Measurements from ENCODE around the gene ZNF407.

Gene ZNF407

DNA sequence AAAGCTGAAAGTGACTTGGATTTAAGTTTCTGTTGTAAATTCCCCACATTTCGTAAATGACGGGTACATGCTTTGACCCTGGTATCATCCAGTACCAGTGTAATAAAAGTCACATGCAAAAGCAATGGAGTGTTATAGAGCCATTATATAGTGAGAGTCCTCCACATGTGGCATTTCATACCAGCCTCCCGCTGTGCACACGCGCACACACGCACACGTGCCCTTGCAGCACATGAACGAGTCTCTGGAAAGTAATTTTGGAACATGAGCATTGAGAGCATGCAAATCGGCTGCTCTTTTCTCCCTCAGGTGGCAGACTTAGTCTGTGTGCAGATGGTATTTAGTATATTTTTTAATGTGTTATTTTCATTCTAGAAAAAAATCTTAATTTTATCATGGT is 198.1 kb downstream of the ZNF407 start:
- DNase-seq = no peak

DNA sequence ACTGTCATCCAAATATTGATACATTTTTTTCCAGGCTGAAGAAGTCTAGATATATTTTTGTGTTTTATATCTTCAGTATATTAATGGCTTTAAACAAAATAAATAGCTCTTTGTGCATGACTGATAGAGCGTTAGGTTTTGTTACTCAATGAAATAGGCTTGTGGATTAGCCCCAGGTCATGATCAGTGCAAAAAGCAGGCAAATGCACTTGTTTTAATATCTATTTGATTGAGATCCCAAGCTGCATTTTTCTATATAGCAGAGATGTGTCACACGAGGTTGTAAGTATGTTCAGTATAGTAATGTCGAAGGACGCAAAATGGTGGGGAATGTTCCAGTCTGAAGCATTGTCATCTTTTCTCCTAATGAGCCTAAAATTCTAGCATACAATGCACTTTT is 198.5 kb downstream of the ZNF407 start:
- DNase-seq = no peak

DNA sequence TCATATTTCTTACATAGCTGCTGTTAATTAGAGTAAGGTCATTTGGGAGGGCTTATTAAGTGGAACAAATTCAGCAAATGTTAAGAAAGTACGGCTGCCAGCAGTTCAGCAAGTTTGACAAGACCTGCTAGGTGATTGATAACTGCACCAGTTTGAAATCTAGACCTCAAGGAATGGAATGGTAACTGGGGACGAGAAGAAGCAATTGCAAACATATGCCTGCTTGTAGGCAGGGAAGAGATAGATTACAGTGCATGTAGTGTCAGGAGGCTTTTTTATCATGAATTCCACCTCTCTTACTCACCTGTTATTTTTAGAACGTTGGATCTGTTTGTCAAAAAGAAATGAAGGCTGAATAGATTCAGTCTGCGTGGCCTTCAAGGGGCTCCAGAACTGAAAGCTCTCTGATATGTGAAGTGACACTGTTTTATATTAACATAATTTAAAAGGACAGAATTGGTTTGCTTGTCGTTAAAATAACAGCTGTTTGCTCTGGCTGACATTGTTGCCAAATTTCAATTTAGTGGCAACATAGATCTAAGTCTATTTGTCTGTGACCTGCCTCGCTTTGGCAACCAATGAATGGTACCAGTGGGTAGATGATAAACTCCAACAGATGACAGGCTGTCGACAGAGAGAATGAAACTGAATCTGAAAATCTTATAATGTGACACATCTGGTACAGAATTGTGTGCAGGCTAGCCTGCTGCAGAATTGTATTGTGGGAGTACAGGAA is 199.3 kb downstream of the ZNF407 start:
- DNase-seq = peak; percentile 43

DNA sequence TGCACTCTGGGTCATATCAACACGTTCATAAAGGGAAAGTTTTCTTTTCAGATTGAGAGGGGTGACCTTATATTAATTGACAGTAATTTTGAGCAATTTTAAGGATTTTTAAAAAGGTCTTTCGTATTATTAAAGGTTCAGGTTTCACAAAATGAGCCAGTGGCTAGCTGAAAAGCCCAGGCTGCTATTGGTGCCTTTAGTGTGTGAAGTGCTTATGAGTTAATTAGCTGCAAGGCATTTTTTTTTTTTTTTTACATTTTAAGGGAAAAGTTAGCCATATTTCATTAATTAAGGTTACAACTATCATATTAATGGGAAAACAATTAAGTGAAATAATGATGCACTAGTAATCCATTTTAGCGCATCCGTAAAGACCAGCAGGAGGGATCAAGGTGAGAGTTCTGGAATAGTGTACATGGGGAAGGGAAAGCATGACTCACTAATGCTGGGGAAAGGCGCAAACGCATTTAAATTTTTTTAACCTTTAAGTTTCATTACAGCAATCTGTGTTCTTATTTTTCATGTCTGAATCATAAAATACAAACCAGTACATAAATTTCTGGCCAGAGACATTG is 200.0 kb downstream of the ZNF407 start:
- DNase-seq = no peak

DNA sequence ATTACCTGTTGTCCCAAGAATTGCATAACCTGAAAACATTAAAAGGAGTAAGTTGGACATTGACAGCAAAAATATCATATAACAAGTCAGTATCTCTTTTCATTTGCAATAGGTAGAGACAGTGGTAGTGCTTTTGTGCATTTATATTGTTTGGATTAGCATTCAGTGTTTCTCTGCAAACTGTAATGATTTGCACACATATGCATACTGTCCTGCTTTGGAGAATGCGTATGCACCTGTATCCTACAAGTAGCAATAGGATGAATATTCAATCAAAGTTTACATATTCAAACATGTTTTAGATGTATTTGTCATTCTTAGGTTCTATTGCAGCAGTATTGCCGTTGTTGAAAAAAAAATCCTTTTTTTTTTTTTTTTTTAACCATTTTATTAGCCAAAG is 201.9 kb downstream of the ZNF407 start:
- no peak for DNase-seq

DNA sequence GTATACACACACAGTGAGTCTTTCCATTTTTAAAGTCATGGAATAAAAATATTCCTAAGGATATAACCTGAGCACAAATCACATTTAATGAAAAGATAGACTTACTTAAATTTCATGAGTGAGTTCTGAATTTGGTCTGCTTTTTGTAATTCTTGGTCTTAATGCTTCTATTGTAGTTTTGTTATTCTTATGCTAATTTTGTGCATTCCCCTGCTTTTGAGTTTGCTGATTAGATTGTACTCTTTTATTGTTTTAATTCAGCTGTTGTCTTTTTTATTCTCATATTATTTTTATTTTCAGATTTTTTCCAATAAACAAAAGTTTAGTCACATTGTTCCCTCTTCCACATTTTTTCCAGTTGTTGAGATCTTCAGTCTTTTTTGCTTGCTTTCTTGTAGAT is 202.4 kb downstream of the ZNF407 start:
- DNase-seq = no peak

DNA sequence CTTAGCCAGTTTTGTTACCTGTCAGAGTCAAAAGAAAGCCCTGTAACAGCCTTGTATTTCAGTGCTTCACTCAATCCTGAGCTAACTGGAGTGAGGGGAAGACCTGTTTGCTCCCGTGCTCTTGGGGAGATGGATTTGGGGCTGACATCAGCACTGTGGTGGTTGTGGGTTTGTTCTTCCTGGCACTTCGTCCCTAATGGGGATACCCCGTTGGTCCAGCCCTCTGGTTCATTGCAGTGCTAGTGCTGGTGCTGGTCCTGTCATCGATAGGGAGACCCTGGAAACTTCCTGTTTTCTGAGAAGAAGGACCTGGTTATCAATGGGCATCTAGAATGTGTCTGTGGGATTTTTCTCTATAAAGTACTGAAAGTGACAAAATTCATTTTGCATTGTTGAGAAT is 205.4 kb downstream of the ZNF407 start:
- peak; percentile 54 for DNase-seq

DNA sequence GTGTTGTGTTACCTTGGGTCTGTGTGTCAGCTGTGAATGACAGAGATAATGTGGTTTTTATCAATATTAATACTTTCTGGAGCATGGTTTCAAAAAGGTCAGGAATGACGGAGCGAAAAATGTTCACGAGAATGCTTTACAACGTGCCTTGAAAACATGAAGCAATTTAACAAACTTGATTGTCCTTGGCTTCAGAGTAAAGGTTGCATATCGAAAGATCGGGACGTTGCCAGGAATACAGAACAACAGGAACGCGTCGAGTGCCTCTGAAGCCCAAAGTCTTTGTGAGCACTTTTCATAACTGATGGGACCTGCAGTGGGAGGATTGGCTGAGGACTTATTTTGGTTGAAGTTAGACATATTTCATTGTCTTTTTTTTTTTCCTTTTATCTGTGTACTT is 206.1 kb downstream of the ZNF407 start:
- DNase-seq = no peak

DNA sequence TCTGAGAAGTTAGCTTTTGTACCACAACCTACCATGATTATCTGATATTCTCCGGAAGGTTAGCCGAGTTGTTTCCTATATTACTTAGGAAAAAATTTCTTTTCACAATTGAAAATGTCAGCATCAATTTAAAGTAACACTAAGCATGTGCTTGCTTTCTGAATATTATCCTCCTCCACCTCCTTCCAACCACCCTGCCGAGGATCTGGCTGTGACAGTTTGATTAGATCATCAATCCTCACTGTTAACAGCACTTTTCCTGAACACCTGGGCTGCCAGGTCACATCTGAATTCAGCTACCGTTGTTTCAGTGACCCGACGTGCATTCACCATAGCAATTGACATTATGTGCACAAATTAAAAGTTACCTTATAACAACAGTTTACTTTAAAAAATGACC is 207.0 kb downstream of the ZNF407 start:
- DNase-seq = no peak

DNA sequence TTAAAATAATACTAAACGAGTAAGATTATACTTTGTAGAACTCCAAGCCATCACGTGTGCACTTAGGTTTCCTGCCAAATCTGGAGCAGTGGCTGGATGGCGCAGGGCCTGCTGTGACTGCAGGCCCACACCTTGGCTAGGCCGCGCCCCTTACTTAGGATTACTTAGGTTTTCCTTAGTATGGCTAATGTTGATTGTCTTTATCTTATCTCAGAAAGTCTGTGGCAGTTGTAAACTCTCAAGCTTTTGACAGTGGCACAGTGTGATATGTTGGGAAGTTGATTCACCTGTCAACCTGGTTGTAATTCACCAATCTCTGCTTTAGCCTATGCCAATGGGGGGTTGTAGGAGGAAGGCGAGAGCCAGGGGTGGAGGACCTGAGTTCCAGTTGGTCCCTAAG is 208.4 kb downstream of the ZNF407 start:
- DNase-seq = no peak

DNA sequence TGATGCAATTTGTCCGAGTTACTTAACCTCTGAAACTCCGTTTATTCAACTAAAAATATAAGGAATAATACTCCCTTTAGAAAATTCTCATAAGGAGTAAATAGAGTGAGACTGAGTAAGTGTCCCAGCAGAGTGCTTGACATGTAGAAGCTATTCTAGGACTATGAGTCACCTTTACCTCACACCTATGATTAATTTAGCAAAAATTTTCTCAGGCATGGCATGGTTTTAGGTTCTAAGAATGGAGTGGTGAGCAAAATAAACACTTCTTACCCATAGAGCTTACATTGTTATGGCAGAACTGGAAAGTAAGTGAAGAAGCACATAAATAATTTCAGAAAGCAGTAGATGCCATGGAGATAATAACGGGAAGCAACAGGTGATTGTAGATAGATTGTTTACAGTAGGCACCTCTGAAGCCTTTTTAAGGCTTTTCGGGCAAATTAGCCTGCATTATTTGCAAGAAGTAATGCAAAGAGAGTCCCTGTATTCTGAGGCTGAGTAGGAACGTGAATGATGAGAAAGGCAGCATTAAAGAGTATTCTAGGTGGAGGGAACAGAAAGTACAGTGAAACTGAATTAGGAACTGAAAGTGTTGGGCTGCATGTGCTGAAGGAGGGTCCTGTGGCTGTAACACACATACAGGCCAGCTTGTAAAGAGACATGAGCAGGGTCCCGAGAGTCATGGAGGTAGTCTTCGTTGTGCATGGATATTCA is 209.2 kb downstream of the ZNF407 start:
- peak; percentile 4 for DNase-seq

DNA sequence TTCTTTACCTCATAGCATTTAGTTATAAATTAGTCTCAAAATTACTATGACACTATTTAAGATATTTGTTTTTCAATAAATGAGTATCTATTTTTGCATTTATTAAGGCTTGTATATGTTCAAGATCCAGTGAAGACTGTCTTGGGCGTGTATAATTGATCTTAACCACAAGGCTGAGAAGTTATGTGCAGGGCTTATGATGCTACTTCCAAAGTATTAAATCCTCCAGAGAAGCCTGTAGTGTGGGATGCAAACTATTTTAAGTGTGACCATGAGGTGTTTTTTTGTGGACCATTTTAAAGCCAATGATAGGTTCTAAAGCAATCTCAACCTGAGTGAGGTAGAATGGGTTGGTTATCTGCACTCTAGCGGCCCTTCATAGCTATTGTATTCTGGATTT is 219.9 kb downstream of the ZNF407 start:
- no peak for DNase-seq

DNA sequence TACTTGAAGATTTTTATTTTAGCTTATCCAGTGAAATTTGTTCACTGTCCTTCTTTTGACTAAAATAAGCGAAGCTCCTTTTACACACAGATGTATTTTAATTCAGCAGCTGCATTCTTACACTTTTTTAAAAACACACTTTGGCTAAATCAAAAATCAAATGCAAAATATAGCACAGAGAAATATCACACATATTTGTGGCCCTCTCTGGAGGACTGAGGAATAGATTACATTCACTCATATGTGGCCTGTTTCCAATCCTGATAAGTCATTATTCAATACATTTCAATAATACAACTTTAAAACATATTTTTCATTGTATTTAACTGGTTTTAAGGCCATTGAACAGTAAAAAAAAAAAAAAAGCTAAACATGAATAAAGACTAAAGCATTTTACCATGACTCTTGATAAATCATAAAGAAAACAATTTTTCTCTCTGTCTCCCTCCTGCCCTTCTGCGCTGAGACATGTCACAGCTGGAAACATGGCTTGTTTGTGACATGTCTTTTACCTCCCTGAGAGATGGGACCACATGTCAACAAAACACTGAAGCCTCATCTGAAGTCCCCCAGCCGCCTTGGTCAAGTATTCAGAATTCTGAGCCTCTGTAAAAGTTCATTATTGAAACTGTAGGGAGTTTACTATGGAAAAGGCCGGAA is 221.0 kb downstream of the ZNF407 start:
- no peak for DNase-seq

DNA sequence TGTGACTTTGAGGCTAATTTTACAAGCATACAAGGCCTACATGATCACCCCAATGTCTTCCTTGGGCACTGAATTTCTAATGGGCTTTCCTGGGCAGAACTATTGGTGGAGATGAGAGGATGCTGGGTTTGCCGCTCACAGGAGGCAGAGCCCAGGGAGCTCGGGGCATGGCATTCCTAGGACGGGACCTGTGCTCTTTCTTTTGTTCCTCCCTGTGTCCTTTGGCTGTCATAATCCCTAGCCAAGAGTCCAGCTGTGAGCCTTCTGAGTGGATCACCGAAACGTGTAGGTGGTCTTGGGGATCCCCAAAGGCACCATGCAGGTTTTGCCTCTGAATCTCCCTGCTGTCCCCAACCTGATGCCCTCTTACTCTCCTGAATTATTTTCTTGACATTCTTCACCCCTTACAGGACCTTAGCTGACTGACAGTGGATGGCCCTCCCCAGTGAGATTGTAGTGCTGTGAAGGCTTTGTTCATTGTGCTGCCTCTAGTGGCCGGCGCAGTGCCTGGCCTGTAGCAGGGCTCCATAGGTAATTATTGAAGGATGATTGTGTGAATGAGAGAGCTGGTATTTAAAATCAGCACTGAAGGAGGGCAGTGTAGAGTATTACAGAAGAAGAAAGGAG is 221.9 kb downstream of the ZNF407 start:
- DNase-seq = peak; percentile 46

DNA sequence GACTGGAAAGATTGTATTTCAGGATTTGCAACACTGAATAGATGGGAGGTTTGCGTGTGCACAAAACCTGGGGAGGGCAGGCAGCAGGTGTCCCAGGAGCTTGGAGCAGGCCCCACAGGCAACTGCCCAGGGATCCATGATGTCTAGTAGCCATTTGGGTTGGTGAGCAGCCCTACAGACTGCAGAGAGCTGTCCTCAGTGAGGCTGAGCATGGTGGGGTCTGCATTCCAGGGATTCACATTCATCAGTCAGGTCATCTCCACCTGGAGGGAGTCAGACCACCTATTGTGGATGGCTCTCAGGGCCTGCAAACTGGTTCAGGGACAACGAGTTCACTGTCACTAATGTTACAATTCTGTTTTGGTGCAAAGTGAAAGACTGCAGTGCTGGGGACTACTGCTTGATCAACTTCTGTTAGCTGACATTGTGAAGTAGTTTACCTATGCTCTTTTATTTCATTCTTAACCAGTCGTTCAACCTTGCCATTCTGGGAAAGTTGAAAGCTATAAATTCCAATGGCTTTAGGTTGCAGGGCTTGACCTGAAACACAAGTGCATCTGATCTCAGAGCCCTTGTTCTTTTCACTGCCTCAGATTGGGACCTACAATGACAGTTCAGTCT is 222.6 kb downstream of the ZNF407 start:
- DNase-seq = no peak

DNA sequence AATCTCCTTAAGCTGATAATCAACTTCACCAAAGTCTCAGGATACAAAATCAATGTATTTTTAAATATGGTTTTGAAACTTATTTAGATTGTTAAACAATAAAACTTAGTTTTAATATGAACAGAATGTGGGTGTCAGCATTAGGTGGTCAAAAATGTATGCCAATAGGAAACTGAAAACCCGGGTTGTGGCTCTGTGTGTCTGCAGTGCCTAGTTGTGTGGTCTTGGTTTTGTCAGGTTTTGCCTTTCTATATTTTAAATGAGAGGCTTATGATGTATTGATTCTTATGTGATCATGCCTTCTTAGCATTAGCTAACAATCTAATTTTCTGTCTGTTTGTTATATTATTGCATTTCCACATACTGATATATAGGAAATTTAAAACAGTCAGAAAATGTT is 227.8 kb downstream of the ZNF407 start:
- no peak for DNase-seq

DNA sequence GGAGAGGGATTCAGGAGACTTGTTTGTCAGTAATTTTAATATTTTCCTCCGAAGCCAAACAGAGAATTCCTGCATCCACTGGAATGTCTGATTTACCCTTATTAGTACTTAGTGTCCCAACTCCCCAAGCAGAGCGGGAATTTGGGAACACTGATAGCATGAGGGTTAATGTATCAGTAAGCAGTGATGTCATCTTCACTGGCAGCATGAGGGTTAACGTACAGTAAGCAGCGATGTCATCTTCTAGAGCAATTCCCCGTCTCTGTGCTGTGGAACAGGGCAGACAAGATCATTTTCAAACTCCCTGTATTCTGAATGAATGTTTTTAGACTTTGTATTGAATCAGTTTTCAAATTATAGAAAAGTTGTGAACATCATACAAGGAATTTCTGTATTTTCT is 228.9 kb downstream of the ZNF407 start:
- DNase-seq = no peak

DNA sequence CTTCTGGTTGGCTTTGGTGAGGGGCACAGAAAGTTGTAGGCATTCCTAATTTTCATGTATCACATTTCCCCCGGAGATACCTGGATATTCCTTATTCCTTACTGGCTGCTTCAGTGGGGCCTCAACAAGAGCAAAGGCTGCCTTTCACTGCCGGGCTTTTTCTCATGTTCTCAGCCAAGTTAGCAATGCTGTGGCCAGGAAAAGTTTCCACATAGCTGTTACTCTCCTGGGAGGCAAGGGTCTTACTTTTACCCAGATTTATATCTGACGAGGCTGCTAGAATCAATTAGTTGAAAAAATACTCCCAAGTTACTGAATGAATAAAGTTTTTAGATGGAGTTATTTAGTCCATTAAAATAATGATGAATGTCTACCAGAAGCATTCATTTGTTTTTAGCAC is 230.5 kb downstream of the ZNF407 start:
- DNase-seq = no peak

DNA sequence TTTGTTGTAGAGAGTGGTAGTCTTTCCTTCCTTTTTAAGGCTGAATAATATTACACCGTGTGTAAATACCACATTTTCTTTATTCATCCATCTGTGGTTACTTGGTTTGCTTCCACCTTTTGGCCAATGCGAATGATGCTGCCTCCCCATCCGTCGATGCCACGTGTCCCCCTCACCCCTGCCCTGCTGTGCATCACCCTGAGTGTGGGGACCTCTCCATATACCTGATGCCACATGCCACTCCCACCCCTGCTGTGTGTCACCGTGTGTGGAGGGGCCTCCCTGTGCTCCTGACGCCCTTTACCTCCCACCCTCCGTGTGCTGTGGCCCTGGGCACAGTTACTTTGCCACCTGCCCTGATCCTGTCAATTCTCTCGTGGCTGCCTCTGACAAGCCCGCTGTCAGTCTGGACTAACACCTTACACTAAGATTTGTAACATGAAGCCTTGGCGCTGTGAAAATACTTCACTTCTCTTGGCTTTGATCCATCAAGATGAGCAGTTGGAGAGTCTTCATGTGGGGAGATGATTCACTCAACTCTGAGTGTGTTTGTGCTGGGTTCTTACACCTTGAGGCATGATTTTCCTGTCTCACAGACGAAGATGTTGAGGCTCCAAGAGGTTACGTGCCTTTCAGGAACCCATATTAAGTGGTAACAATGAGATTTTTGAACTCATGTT is 234.0 kb downstream of the ZNF407 start:
- DNase-seq = no peak

DNA sequence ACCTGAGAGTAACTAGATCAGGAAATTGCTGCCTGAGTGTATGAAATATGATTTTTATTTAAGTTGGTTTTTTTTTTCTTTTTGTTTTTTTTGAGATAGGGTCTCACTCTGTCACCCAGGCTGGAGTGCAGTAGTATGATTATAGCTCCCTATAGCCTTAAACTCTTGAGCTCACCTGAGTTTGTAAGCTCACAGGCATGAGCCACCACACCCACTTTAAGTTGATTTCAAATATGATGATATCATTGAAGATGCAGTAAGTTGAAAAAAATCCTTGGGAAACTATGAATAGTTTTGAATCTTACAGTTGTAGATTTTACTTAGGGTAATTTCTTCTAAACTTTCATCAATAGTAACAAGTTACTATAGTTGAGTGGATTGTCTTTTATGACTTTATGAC is 234.7 kb downstream of the ZNF407 start:
- DNase-seq = no peak

DNA sequence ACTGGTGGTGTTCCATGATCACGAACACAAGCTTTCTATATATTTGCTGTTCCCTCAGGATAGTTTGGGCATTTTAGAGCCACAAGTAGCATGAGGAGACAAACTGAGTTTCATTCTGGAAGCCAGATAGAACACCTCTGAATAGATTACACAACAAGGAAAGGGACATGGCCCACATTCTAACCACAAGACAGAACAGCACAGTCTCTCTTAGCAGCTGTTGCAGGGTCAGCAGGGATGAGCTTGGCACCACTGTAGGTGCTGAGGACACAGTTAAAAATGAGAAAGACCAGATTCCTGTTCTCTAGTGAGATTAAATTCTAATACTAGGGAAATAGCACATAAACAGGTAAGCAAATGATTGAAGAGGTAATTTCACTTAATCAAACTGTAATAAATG is 235.3 kb downstream of the ZNF407 start:
- no peak for DNase-seq
